Activated T-helper 1 cell treated with anti-CD3 and anti-CD28 coated beads, Interleukin-2, amount 50 U/mL, for 16 hours (primary cell): ENCODE data around the gene IGF1.

ENCODE experiments used
- DNase-seq, 2 donors: peaks; one replicate each; pipeline ENCODE4 v3.0.0-alpha.2; 2020; ENCODE audit warnings: low read depth in 1 of 2, low spot score in 1 of 2

IGF1 gene

DNA sequence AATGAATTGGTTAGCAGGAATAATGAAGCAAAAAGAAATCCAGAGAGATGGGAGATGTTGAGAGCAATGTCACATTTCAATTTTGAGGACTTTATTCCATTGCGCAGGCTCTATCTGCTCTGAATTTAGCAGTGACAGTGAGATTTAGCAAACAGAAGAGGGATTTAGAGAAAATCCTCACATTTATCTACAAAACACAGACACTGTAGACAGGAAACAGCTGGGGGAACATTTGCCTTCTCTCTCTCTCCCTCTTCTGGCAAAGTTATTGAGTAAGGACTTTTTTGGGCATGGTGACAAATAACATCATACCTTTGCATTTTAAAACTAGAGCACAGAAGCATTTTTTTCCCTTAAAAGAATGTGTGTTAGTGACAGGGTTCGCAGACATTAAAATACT, at the start of gene IGF1:
Gene IGF1 (minus strand): TSS at position 158 of the 400 bp plus-strand sequence. CDS start 182 bp downstream, outside the sequence.
- DNase-seq: no peak

DNA sequence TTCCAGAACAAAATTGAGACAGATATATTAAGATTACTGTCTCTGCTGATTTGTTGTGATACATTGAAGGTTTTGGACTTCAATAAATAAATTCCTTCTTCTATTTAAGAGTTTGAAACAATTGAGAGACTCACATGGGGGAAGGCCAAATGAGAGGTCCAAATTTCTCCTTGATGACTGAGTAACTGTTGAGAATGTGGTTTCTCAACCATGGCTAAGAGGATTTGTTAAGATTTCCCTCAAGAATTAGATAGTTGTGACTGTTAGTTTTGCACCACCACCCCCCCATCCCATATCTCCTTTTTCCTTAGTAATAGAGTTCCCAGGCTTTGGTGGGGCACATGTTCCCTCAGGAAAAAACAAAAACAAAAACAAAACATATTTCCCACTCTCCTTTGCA, 47.7 kb upstream of the IGF1 start:
- no peak for DNase-seq

DNA sequence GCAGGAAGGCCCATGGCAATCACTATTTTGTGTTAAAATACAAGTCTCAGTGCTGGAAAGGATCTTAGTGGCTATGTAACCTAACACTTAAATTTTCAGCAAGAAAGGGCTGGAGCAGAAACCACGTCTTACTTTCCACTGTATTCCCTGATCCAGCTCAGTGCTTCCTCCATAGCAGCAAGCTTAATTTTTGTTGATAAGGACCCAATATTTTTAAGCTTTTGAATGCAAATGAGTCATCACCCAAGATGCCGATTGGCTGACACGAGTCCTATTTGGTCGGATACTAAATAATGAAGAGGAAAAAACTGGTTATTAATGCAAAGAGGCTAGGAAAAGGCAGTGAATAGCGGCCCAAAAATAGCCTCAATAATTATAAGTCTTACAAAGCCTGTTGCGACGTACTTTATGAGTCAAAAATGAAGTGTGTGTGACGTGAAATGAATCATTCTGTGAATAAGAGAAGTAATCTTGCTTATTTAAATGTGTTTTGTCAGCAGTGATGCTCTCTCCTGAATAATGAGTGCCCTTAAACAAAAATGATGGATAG, 46.9 kb upstream of the IGF1 start:
- DNase-seq: no peak

DNA sequence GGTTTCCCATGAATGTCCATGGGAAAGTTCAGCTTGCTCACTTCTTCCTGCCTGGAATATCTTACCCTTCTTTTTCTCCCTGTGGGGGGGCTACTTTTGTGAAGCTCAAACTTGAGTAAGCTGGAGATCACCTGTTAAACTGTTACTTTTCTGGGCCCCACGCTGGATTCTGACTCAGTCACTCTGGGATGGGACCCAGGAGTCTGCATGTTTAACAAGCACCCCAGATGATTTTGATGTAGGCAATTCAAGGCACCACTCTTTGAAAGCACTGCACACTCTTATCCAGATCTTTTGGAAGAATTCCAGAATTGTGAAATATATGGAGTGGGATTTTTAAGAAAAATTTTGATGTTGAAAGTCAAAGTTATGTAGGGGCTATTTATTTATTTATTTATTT, 46.3 kb upstream of the IGF1 start:
- DNase-seq: no peak

DNA sequence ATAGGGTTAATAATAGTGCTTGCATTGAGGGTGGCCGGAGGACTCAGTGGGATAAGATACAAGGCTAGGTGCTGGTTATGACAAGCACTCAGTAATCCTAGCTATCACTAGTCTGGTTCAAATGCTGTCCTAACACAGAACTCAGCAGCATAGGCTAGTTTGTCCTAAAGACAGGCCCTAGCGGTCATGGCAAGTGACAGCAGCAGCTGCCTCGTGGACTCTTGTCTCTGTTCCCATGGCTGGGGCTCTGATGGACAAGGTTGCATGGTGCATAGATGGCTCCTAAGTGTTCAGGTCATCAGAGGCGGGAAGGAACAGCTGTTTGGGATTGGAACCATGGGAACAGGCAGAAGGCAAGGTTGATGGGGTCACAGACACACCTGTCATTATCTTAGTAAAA, 42.4 kb upstream of the IGF1 start:
- DNase-seq: no peak

DNA sequence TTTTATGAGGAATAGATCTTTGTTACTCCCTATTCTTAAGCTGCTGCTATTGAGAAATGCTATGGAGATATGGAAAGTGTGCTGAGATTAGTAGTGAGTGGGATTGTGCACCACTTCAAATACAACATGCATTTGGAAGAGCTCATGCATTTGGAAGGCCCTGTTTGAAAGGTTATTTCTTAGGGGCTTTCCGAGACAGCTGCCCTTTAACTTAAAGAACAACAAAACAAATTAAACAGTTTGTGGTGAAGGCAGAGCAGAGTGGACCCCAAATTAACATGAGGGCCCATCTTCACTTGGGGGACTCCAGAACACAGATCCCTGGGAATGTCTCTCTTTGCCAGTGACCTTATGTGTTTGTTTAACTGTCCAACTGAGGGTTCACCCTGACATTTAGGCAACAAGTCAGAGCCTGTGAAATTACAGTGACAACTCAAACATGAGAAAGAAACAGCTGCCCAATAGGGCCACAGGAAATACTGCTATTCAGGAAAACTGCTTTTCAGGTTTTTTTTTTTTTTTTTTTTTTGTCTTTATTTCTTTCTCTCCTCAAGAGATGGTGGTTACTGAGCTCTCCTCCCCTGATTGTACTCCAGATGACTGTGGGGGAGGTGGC, 41.4 kb upstream of the IGF1 start:
- no peak for DNase-seq

DNA sequence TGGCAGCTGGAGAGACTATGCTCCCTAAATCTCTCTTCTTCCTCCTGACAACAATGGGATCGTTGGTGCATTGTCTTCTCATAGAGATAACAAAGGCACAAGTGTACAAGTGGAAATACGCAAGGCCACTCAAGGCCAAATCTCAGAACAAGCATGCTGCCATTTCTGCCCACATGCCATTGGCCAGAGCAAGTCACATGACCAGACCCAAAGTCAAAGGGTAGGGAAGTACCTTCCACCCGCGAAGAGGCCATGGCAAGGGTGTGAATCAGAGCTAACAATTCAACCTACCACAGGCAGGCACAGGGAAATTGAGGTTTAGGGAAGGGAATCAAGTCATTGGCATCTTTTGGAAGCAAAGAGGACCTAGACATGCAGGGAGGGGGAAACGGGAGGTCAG, 38.5 kb upstream of the IGF1 start:
- no peak for DNase-seq

DNA sequence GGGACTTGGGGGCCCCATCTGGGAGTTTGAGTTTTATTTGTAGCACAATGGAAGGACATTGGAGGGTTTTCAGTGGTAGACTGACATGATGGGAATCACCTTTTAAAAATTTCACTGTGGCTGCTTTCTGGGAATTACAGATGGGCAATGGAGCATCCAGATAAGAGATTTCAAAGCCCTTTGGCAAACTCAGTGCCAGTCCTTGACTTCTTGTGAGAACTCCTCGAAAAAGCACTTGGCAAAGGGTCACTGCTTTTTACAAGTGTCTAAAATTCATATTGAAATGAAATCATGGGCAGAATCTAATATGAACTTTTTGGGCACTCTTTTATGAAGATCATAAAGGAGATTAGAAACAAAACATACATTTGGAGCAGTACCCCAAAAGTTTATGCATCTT, 34.3 kb upstream of the IGF1 start:
- no peak for DNase-seq

DNA sequence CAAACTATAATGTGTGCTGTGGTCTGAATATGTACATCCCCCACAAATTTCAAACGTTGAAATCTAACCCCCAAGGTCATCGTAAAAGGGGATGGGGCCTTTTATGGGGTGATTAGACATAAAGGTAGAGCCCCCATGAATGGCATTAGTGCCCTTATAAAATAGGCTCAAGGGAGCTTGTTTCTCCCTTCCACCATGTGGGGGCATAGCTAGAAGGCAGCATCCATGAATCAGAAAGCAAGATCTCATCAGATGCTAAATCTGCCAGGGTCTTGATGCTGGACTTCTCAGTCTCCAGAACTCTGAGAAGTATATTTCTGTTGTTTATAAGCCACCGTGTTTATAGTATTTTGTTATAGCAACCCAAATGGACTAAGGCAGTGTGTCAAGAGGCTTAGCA, 33.4 kb upstream of the IGF1 start:
- no peak for DNase-seq

DNA sequence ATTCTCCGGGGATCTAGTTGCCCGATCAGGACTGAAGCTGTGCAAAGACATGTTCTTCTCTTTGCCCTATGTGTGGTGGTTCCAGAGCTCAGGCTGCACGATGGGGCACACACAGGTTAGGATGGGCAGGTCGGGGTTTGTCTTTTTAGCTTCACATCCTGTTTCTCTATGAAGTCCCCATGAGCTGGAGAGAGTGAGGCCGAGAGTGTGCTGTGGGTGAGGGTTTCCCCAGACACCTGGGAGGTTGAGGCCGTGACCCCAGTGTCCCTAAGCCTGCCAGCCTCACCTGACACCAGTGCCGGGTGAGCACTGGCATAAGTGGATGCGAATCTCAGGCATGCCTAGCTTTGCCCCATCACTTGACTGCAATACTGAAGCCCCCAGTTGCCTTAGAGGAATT, 32.9 kb upstream of the IGF1 start:
- no peak for DNase-seq

DNA sequence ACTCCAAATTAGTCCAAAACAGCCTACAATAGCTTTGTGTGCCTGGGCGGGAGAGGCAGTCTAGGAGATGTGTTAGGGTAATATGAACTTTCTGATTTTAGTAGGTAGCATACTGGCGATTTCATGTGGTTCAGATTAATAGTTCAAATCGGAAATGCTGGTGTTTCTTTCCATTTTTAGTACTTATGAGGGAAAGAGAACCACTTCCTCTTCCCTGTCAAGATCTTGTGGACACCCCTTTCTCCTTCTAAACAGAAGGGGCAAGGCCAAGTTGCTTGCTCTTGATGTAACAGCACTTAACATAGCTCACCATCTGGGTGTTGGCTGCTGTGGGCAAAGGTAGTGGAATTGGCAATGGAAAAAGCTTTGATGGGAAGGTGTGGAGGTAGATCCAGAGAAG, 32.2 kb upstream of the IGF1 start:
- DNase-seq: no peak

DNA sequence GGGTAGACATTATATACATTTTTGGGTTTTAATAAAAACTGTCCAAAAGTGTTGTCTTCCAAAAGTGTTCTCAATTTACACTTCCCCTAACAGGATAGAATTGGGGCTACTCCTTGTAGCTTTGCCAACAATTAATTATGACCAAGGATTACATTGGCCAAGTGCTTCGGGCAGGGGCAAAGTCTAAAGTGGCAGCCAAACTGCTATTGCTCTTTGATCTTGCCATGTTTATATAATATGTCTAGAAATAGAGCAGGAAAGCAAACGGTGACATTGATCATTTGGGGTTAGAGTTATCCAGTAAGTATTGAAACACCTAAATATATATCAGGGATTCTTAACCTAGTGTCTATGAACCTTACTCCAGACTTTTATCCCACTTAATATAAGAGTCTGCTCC, 31.2 kb upstream of the IGF1 start:
- DNase-seq: no peak

DNA sequence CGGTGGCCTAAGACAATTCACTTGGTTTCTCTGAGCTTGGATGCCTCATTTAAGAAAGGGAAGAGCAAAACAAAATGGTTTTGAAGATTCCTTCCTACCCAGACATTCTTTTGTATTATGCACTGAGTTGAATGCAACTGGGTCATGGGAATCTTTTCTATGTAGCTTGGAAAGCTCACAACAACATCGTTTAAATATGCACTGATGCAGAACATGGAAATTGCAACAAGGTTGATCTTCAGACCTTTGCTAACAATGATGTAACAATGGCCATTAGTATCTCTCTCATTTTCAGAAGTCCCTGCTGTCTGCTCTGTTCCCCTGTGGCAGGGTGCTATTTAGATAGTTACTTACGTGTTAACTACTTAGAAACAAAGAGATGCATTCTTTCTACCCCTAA, 30.1 kb upstream of the IGF1 start:
- DNase-seq: no peak

DNA sequence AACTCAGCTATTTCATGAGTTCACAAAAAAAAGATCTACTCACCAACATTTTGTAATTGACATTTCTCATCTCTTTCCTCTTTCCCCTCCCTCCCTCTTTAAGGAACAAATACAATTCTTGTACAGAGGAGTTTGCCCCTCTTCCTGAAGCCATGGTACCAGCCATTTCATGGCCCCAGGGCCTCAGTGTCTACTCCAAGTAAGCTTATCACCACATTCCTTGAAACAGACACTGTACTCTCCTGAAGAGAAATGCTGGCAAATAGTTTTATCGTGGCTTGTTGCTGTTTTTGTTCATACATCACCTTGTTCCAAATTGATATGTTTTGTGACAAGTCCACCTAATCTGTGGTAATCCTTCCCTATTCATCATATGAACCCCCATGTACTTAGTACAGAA, 29.7 kb upstream of the IGF1 start:
- no peak for DNase-seq

DNA sequence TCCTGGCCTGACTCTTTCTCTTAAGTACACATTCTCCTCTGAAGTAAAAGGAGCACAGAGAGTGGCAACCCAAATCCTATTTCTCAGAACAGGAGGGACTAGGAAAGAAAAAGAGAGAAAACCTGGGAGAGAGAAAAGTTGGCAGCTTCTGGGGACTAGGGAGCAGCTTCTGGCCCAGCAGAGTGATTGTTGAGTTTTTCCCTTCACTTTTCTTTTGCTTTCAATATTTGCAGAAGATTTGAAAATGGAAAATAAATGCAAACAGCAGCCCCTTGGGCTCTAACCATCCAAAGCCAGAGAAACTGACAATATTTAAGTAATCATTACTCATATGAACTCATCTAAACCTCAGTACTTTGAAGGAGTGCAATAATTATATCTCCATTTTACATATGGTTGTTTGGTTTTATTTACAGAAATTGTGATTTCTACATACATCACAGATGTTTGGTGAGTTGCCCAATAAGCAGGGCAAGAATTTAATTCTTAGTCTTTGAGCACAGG, 28.8 kb upstream of the IGF1 start:
- no peak for DNase-seq

DNA sequence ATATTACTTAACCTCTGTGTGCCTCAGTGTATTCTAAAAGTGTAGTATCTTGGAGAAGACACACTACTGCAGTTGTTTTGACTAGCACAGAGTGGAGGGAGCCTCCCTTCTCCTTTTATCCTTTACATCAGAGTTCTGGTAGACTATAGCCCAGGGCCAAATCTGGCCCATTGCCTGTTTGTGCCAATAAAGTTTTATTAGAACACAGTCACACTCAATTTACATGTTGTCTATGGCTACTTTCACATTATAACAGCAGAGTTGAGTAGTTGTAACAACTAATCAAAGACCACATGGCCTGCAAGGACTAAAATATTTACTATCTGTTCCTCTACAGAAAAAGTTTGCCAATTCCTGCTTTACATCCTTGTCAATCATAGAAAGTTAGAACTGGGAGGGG, 27.7 kb upstream of the IGF1 start:
- DNase-seq: no peak

DNA sequence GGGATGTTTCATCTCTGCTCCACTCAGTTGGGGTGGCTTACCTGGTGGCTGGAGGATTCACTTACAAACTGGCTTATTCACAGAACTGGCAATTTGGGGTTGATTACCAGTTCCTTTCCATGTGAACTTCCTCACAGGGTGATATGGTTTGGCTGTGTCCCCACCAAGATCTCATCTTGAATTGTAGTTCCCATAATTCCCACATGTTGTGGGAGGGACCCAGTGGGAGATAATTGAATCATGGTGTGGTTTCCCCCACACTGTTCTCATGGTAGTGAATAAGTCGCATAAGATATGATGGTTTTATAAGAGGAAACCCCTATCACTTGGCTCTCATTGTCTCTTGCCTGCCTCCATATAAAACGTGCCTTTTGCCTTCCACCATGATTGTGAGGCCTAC, 26.9 kb upstream of the IGF1 start:
- DNase-seq: no peak

DNA sequence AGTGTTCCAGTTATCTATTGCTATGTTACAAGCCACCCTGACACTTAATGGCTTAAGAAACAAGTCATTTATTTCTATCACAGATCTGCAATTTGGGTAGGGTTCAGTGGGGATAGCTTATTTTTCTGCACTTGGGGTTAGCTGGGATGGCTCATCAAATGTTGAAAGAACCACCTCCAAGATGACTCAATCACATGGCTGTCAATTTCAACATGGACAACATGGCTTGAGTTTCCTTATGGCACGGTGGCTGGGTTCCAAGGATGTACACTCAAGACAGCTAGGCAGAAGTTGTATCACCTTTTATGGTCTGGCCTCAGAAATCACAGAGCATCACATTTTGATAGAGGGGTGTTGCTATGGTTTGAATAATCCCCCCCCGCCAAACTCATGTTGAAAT, 24.5 kb upstream of the IGF1 start:
- DNase-seq: no peak

DNA sequence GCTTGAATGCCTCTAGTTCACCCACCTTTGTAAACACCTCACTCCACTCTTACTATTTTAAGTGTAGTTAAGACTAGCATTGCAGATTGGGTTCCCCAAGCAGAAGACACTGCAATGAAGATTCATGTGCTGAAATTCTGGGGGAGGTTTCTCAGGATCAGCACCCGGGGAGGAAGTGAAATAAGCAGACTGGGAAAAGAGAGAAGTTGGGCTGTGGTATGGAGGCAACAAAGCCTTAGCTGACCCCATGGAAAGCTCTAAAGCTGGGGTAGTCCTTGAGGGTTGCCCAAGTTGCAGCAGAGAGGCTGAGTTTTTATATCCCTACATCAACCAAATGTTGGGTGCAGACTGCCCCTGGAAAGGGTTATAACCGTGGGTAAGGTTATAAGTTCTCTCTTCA, 23.9 kb upstream of the IGF1 start:
- DNase-seq: no peak

DNA sequence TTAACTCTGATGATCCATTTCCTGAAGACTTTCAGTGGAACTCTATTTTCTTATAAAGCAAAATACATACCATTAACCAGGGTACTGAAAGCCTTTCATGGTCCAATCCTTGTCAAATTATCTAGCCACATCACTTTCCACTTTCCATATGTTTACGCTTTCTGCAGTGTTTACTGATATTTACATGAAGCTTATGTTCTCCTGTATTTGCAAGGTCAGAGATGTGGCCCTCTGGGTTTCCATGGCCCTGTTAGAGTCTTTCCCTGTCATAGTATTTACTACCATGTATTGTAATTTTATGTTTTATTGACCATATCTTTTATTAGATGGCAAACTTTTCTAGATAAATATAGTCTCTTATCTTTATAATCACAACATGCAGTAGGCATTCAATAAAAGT, 23.5 kb upstream of the IGF1 start:
- DNase-seq: no peak

DNA sequence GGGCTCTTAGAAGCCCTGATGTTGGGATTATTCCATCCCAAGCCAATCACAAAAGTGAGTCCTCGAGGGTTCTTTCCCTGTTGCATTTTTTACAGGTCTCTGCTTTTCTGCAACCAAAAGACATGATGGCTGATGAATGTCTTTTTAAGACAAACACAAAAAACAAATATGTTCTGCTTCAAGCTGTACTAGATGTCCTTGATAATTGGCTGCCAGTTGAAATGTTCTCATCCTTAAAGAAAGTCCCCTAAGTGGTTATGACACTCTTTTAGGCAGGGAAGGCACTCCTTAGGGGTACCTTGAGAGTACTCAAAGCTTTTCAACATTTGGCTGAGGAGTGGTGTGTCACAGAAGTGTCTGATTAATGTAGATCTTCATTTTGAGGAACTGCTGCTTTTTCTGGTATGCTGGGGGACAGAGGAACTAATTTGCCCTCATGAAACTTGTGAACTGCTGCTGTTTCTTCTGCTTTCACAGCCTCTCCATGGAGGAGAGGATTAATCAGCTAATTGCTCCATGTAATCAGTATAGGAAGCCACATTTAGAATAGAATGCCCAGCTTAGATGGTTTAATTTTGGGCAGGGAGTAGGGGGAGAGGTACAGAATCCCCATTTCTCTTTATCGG, 22.8 kb upstream of the IGF1 start:
- DNase-seq: no peak

DNA sequence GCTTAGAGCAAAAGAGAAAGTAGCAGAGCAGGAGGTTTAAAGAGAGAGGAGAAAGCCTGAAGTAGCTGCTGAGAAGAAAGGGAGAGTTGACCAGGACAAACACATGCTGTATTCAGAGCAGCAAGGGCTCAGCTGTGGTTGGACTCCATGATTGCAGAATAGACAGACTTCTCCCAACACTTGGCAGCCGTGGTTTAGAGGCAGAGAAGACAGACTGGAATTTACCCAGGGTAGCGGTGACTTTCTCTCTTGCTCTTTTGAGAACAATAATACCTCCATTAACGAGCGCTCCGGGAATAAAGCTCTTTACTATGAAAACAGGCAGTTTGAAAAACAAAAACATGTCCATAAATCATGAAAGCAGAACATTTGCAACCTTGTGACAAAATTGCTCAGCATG, 21.4 kb upstream of the IGF1 start:
- no peak for DNase-seq

DNA sequence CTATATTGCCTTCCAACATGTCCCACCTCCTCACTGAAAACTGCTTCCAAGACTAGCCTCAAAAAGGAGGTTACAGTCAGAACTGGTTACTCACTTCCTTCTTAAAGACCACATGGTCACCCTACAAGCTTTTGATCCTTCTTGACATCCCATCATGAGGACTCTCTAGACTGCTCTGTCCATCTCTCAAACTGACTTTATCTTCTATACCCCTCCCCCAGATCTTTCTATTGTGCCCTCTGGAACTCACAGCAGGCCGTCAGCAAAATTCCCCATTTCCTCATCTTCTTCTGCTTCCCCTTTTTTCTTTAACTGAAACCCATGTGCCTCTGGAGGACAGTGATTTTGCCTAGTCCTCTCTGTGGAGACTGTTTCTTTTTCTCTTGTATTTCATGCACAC, 18.1 kb upstream of the IGF1 start:
- DNase-seq: no peak
